WERI-Rb-1 (cell line): Measurements from ENCODE around the gene SLC26A6.

ENCODE experiments used
- DNase-seq: peaks from one replicate; pipeline ENCODE4 v3.0.0-alpha.2; 2020
- H3K27ac ChIP-seq: fragments of 250-450 bp; sonication (Bioruptor Pico); 2 replicates; pipeline ENCODE4 v1.5.1; 2020; ENCODE audit warnings: mild to moderate bottlenecking, moderate library complexity
- H3K27me3 ChIP-seq: fragments of 250-450 bp; sonication (Bioruptor Pico); 2 replicates; pipeline ENCODE4 v1.5.1; 2021; ENCODE audit warnings: mild to moderate bottlenecking, low read depth, moderate library complexity; ENCODE audit not compliant: insufficient read depth, severe bottlenecking
- H3K36me3 ChIP-seq: fragments of 250-450 bp; sonication (Bioruptor Pico); 2 replicates; pipeline ENCODE4 v1.5.1; 2020; ENCODE audit warnings: mild to moderate bottlenecking, moderate library complexity
- H3K4me3 ChIP-seq: 2 replicates; pipeline ENCODE4 v1.5.1; 2011; ENCODE audit warnings: low read depth, mild to moderate bottlenecking, control low read depth, low read length
- H3K9me3 ChIP-seq: fragments of 250-450 bp; sonication (Bioruptor Pico); 2 replicates; pipeline ENCODE4 v1.5.1; 2021; ENCODE audit warnings: mild to moderate bottlenecking, moderate library complexity; ENCODE audit not compliant: severe bottlenecking
- CTCF ChIP-seq: IDR thresholded peaks from 2 replicates; pipeline ENCODE4 v1.5.1; 2011; ENCODE audit warnings: low read depth, mild to moderate bottlenecking, control low read depth, inconsistent platforms, low read length

SLC26A6 gene

GRCh38 chr3:48581621-48582481 lies 53.4 kb downstream of the SLC26A6 start:
- Histone ChIP-seq H3K27me3 (no peaks in the 10 kb centered on the region), H3K9me3 (no peaks in the 10 kb centered on the region), H3K4me3 (no peak overlapping the region), H3K36me3 (peaks cover 26% of the 10 kb centered on the region), H3K27ac (no peak overlapping the region)
- TF ChIP-seq CTCF = no peak
- DNase-seq = no peak

GRCh38 chr3:48576647-48577046 lies 58.6 kb downstream of the SLC26A6 start:
- TF ChIP-seq CTCF = no peak
- Histone ChIP-seq H3K4me3 (no peak overlapping the region), H3K9me3 (no peaks in the 10 kb centered on the region), H3K27ac (no peak overlapping the region), H3K27me3 (no peaks in the 10 kb centered on the region), H3K36me3 (peaks cover 18% of the 10 kb centered on the region)
- no peak for DNase-seq
